SH-SY5Y (cell line): ENCODE results near the gene CHST11.

Source experiments
- GATA2 ChIP-seq: IDR thresholded peaks from 2 replicates; pipeline ENCODE4 v1.6.1; 2011; ENCODE audit warnings: mild to moderate bottlenecking, low read depth, low read length
- GATA3 ChIP-seq: IDR thresholded peaks from 2 replicates; pipeline ENCODE4 v1.6.1; 2011; ENCODE audit warnings: low read depth, mild to moderate bottlenecking, low read length, moderate library complexity

DNA sequence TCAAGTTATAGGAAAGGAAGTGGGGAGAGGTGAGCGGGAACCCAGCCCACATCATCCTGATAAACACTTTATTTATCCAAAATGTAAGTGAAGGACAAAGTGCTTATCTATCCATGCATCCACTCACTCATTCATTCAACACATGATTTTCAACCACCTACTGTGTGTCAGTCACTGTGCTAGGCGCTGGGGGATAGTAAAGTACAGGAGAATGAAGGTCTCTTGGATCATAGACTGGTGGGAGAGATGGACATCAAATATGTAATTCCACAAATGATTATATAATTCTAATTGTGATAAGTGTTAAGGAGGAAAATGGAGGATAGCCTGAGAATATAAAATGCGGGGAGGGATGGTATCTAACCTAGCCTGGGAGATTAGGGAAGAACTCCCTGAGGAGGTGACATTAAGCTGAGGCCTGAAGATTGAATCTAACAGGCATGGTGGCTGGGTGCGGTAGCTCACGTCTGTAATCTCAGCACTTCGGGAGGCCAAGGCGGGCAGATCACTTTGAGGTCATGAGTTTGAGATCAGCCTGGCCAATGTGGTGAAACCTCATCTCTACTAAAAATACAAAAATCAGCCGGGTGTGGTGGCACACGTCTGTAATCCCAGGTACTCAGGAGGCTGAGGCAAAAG, 41.3 kb upstream of the CHST11 start:
- TF ChIP-seq GATA2 (no peak), GATA3 (no peak)
